GM23338 (cell line): ENCODE measurements around the gene FARSA. TPM values are rescaled to one million over a fixed set of nuclear protein-coding genes. Genes with fewer than 3 reads are reported as not detected.
A peak's percentile ranks its signal among the peaks of the same experiment; 100 is the strongest.

Source experiments
- ATAC-seq: fragments of 200-7000 bp; cut with Tn5 transposase; 3 replicates; pipeline ENCODE4 v1.9.1; 2020
- DNase-seq: peaks from one replicate; pipeline ENCODE4 v3.0.0-alpha.2; 2015; ENCODE audit warnings: low spot score
- H2AFZ ChIP-seq: fragments of 200-600 bp; sonication (generic); 2 replicates; pipeline ENCODE4 v1.8.0; 2016; ENCODE audit warnings: antibody characterized with exemption, mild to moderate bottlenecking, moderate library complexity
- H3F3A ChIP-seq: fragments of 200-600 bp; sonication (generic); replicated peaks from 2 replicates; pipeline ENCODE4 v1.8.0; 2017; ENCODE audit warnings: antibody characterized with exemption, mixed run types, low read depth
- H3K27ac ChIP-seq: fragments of 200-600 bp; sonication (generic); 2 replicates; pipeline ENCODE4 v1.6.1; 2016; ENCODE audit warnings: low read depth
- H3K27me3 ChIP-seq: fragments of 200-600 bp; sonication (generic); 2 replicates; pipeline ENCODE4 v1.8.0; 2016; ENCODE audit warnings: mild to moderate bottlenecking, mixed run types, moderate library complexity; ENCODE audit not compliant: insufficient read depth
- H3K36me3 ChIP-seq: fragments of 200-600 bp; sonication (generic); 2 replicates; pipeline ENCODE4 v1.8.0; 2016; ENCODE audit warnings: mild to moderate bottlenecking; ENCODE audit not compliant: insufficient read depth
- H3K4me1 ChIP-seq: fragments of 200-600 bp; sonication (generic); 2 replicates; pipeline ENCODE4 v1.8.0; 2016; ENCODE audit warnings: mild to moderate bottlenecking, moderate library complexity; ENCODE audit not compliant: insufficient read depth
- H3K4me2 ChIP-seq: fragments of 200-600 bp; sonication (generic); 2 replicates; pipeline ENCODE4 v1.7.1; 2017; ENCODE audit warnings: mixed run types
- H3K4me3 ChIP-seq: fragments of 200-600 bp; sonication (generic); 2 replicates; pipeline ENCODE4 v1.6.1; 2016; ENCODE audit warnings: mixed run types
- H3K79me2 ChIP-seq: fragments of 200-600 bp; sonication (generic); replicated peaks from 2 replicates; pipeline ENCODE4 v1.8.0; 2017; ENCODE audit warnings: mild to moderate bottlenecking; ENCODE audit not compliant: insufficient read depth
- H3K9me2 ChIP-seq: fragments of 200-600 bp; sonication (generic); 2 replicates; pipeline ENCODE4 v1.8.0; 2017; ENCODE audit not compliant: insufficient read depth
- H4K20me1 ChIP-seq: fragments of 200-600 bp; sonication (generic); replicated peaks from 2 replicates; pipeline ENCODE4 v1.8.0; 2017; ENCODE audit warnings: mild to moderate bottlenecking; ENCODE audit not compliant: insufficient read depth
- H3K27ac Mint-ChIP-seq: 2 replicates; pipeline ENCODE4 v1.8.0; 2020; ENCODE audit warnings: inconsistent platforms, mild to moderate bottlenecking, moderate library complexity, mixed read lengths
- H3K27me3 Mint-ChIP-seq: 3 replicates; pipeline ENCODE4 v1.8.0; 2022; ENCODE audit warnings: low read depth, mild to moderate bottlenecking, moderate library complexity, mixed read lengths, inconsistent platforms; ENCODE audit not compliant: insufficient read depth, poor library complexity
- H3K36me3 Mint-ChIP-seq: 3 replicates; pipeline ENCODE4 v1.8.0; 2021; ENCODE audit warnings: low read depth, mild to moderate bottlenecking, inconsistent platforms, moderate library complexity, mixed read lengths
- H3K4me1 Mint-ChIP-seq: 3 replicates; pipeline ENCODE4 v1.8.0; 2020; ENCODE audit warnings: mild to moderate bottlenecking, inconsistent platforms, mixed read lengths
- H3K4me3 Mint-ChIP-seq: 3 replicates; pipeline ENCODE4 v1.8.0; 2021; ENCODE audit warnings: moderate library complexity, mild to moderate bottlenecking, inconsistent platforms, mixed read lengths
- H3K9me3 Mint-ChIP-seq: 3 replicates; pipeline ENCODE4 v1.8.0; 2020; ENCODE audit warnings: moderate library complexity, mild to moderate bottlenecking, inconsistent platforms, mixed read lengths
- CREB1 ChIP-seq: fragments of 250-450 bp; sonication (Bioruptor Pico); IDR thresholded peaks from 2 replicates; pipeline ENCODE4 v1.5.0; 2020; ENCODE audit warnings: low read depth, mild to moderate bottlenecking, moderate library complexity
- EZH2 ChIP-seq: fragments of 200-600 bp; sonication (generic); IDR thresholded peaks from one replicate; pipeline ENCODE4 v1.8.0; 2017; ENCODE audit warnings: antibody characterized with exemption, mild to moderate bottlenecking, low read depth; ENCODE audit not compliant: unreplicated experiment
- NANOG ChIP-seq: IDR thresholded peaks from 2 replicates; pipeline ENCODE4 v1.6.1; 2016; ENCODE audit warnings: antibody characterized with exemption, borderline replicate concordance
- POLR2AphosphoS5 ChIP-seq: IDR thresholded peaks from 2 replicates; pipeline ENCODE4 v1.6.1; 2016; ENCODE audit warnings: antibody characterized with exemption, low read depth
- ZNF114 ChIP-seq: fragments of 250-450 bp; sonication (Bioruptor Pico); IDR thresholded peaks from 2 replicates; pipeline ENCODE4 v1.5.0; 2020; ENCODE audit warnings: mild to moderate bottlenecking, moderate library complexity
- ZNF331 ChIP-seq: fragments of 250-450 bp; sonication (Bioruptor Pico); IDR thresholded peaks from 2 replicates; pipeline ENCODE4 v1.5.0; 2020; ENCODE audit warnings: low read depth, mild to moderate bottlenecking, moderate library complexity
- ZNF462 ChIP-seq: fragments of 250-450 bp; sonication (Bioruptor Pico); IDR thresholded peaks from 2 replicates; pipeline ENCODE4 v1.5.0; 2020; ENCODE audit warnings: mild to moderate bottlenecking, moderate library complexity
- polyA plus RNA-seq: library from polyadenylated mRNA; unstranded; fragments of >200 nt; fragmentation: Nextera tagmentation; extraction: Ambion mirVana; gene quantifications from 2 replicates; pipeline ENCODE4 v1.2.1, GENCODE V29; 2016
- total RNA-seq: library from RNA; depleted of rRNA; stranded (reverse); fragments of >200 nt; shearing (Covaris generic); gene quantifications from 2 replicates; pipeline ENCODE4 v1.2.3, GENCODE V29; 2014
- TF ChIP-seq, protein P1 (sequence below): IDR thresholded peaks from one replicate; pipeline ENCODE4 v1.6.1; 2018; ENCODE audit warnings: antibody characterized with exemption; ENCODE audit not compliant: unreplicated experiment

Gene FARSA
- total and polyA plus RNA-seq, 2 experiments from 2014 or later, result 74.7 to 86.4 TPM

DNA sequence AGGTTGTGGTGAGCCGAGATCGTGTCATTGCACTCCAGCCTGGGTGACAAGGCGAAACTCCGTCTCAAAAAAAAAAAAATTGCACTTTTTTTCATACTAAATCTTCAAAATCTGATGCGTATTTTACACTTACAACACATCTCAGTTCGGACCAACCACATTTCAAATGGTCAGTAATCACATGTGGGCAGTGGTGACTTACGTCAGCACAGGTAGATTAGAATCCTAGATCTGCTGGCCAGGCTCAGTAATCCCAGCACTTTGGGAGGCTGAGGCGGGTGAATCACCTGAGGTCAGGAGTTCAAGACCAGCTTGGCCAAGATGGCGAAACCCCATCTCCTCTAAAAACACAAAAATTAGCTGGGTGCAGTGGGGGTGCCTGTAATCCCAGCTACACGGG, 1.6 kb upstream of the FARSA start (continued):
- TF ChIP-seq, protein P1, sequence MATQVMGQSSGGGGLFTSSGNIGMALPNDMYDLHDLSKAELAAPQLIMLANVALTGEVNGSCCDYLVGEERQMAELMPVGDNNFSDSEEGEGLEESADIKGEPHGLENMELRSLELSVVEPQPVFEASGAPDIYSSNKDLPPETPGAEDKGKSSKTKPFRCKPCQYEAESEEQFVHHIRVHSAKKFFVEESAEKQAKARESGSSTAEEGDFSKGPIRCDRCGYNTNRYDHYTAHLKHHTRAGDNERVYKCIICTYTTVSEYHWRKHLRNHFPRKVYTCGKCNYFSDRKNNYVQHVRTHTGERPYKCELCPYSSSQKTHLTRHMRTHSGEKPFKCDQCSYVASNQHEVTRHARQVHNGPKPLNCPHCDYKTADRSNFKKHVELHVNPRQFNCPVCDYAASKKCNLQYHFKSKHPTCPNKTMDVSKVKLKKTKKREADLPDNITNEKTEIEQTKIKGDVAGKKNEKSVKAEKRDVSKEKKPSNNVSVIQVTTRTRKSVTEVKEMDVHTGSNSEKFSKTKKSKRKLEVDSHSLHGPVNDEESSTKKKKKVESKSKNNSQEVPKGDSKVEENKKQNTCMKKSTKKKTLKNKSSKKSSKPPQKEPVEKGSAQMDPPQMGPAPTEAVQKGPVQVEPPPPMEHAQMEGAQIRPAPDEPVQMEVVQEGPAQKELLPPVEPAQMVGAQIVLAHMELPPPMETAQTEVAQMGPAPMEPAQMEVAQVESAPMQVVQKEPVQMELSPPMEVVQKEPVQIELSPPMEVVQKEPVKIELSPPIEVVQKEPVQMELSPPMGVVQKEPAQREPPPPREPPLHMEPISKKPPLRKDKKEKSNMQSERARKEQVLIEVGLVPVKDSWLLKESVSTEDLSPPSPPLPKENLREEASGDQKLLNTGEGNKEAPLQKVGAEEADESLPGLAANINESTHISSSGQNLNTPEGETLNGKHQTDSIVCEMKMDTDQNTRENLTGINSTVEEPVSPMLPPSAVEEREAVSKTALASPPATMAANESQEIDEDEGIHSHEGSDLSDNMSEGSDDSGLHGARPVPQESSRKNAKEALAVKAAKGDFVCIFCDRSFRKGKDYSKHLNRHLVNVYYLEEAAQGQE, result no peak
- TF ChIP-seq NANOG, result no peak
- no peak for TF ChIP-seq ZNF114 (CRISPR knock-in tag)
- no peak for TF ChIP-seq CREB1 (CRISPR knock-in tag)
- TF ChIP-seq ZNF331 (CRISPR knock-in tag), result no peak

DNA sequence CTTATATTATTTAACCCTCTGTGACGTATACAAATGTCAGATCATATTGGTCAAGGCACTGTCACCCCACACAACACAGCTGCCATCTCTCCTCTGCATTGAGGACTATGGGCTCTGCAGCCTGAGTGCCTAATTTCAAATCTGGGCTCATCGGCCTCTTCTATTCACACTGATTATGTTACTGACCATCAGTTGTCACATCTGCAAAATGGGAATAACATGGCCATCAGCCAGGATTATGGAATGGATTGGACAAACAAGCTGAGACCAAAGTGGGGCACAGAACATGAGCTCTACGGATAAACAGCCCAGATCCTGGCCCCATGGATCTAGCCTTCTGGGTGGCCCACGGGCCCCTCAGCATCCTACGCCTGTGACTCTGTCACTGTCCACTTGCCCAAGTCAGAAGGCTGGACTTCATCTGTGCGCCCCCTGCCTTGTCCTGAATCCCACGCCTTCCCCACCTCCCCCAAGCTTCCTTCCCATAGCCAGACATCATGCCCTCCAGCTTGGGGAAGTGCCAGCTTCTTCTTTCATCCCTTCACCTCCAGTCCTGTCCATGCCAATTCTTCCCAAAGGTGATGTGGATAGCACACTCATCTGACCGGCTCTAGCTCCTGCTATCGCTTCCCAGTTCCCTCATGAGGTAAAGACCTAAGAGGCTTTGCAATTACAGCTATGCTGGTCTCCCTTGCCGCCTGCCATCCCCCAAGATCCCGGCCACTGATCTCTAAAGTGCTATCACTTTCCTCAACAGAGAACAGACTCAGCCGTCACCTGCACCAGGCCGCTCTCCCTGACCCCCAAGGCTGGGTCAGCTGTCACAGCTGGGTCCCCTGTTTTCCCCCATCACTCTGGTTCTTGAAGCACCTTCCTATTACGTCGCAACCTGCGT, 872 bp downstream of the FARSA start:
- peak overlapping the region; percentile 54 for H3K27ac Mint-ChIP-seq
- H3K4me2 ChIP-seq, result peak overlapping the region; percentile 97
- H3K4me1 Mint-ChIP-seq, result peaks cover 27% of the 10 kb centered on the region
- peaks cover 15% of the 10 kb centered on the region for H3K36me3 ChIP-seq
- ATAC-seq, result no peak
- no peaks in the 10 kb centered on the region for H3K9me2 ChIP-seq
- peaks cover 6% of the 10 kb centered on the region for H3K27me3 Mint-ChIP-seq
- peaks cover 36% of the 10 kb centered on the region for H3K36me3 Mint-ChIP-seq
- H3K79me2 ChIP-seq, result peaks cover 27% of the 10 kb centered on the region
- DNase-seq, result no peak
- H3K27me3 ChIP-seq, result no peaks in the 10 kb centered on the region
- H3K9me3 Mint-ChIP-seq, result no peaks in the 10 kb centered on the region
- H4K20me1 ChIP-seq, result no peaks in the 10 kb centered on the region; the same call in 1 of the 2 replicates
- H3K27ac ChIP-seq, result no peak overlapping the region
- peak overlapping the region; percentile 81 for H2AFZ ChIP-seq
- peak overlapping the region; percentile 96 for H3K4me3 Mint-ChIP-seq
- peak overlapping the region; percentile 99 for H3K4me3 ChIP-seq
- peaks cover 16% of the 10 kb centered on the region; the same call in 1 of the 2 replicates for H3K4me1 ChIP-seq
- peaks cover 10% of the 10 kb centered on the region for H3F3A ChIP-seq
- TF ChIP-seq ZNF462 (CRISPR knock-in tag) (no peak), EZH2 (no peak), ZNF331 (CRISPR knock-in tag) (no peak), CREB1 (CRISPR knock-in tag) (no peak), NANOG (no peak), POLR2AphosphoS5 (no peak)
- TF ChIP-seq, protein P1, result no peak
